HepG2 (cell line): ENCODE results near the gene CBLN3. TPM values are rescaled to one million over a fixed set of nuclear protein-coding genes. Genes with fewer than 3 reads are reported as not detected.

Source experiments
- ADNP ChIP-seq: sonication (generic); formaldehyde crosslinking; IDR thresholded peaks from 2 replicates; pipeline ENCODE4 v1.4.0; 2020; ENCODE audit warnings: missing genetic modification reagents
- AKAP8 ChIP-seq: sonication (generic); formaldehyde crosslinking; IDR thresholded peaks from 2 replicates; pipeline ENCODE4 v1.5.1; 2020; ENCODE audit warnings: mild to moderate bottlenecking, missing genetic modification reagents
- CREM ChIP-seq, 2 experiments: sonication (generic) in 1 of 2; formaldehyde crosslinking in 1 of 2; IDR thresholded peaks; 2 replicates each; pipeline versions ENCODE4 v1.4.0 to v1.6.1; 2016 to 2020; ENCODE audit warnings: antibody characterized with exemption in 1 of 2, mild to moderate bottlenecking in 1 of 2, missing genetic modification reagents in 1 of 2
- ELF3 ChIP-seq: IDR thresholded peaks from 2 replicates; pipeline ENCODE4 v1.6.1; 2016; ENCODE audit warnings: missing genetic modification reagents, missing compliant biosample characterization
- FOXC1 ChIP-seq: sonication (generic); formaldehyde crosslinking; IDR thresholded peaks from 2 replicates; pipeline ENCODE4 v1.8.0; 2022; ENCODE audit warnings: mild to moderate bottlenecking, missing genetic modification reagents, borderline replicate concordance
- FOXK1 ChIP-seq: sonication (generic); formaldehyde crosslinking; IDR thresholded peaks from 2 replicates; pipeline ENCODE4 v1.4.0; 2020; ENCODE audit warnings: low read depth, missing genetic modification reagents, borderline replicate concordance
- FOXK2 ChIP-seq: fragments of 450-650 bp; IDR thresholded peaks from 2 replicates; pipeline ENCODE4 v1.6.1; 2016
- GPN1 ChIP-seq: sonication (generic); formaldehyde crosslinking; IDR thresholded peaks from 2 replicates; pipeline ENCODE4 v1.5.1; 2020; ENCODE audit warnings: missing genetic modification reagents, borderline replicate concordance
- GZF1 ChIP-seq: sonication (generic); formaldehyde crosslinking; IDR thresholded peaks from 2 replicates; pipeline ENCODE4 v1.5.1; 2020; ENCODE audit warnings: mild to moderate bottlenecking, missing genetic modification reagents
- HMG20B ChIP-seq: conservative IDR thresholded peaks from 2 replicates; pipeline ENCODE4 v1.6.1; 2016; ENCODE audit warnings: missing genetic modification reagents, missing compliant biosample characterization
- KDM4B ChIP-seq: sonication (generic); formaldehyde crosslinking; IDR thresholded peaks from 2 replicates; pipeline ENCODE4 v1.4.0; 2020; ENCODE audit warnings: missing genetic modification reagents
- MBD4 ChIP-seq: IDR thresholded peaks from 2 replicates; pipeline ENCODE4 v1.6.1; 2012; ENCODE audit warnings: low read length, inconsistent platforms, borderline replicate concordance
- PITX1 ChIP-seq: sonication (generic); formaldehyde crosslinking; IDR thresholded peaks from 2 replicates; pipeline ENCODE4 v1.5.1; 2020; ENCODE audit warnings: mild to moderate bottlenecking, missing genetic modification reagents
- RNF2 ChIP-seq: fragments of 450-650 bp; conservative IDR thresholded peaks from 2 replicates; pipeline ENCODE4 v1.6.1; 2016; ENCODE audit warnings: low read depth
- SNAI1 ChIP-seq: sonication (generic); formaldehyde crosslinking; IDR thresholded peaks from 2 replicates; pipeline ENCODE4 v1.5.0; 2020; ENCODE audit warnings: mild to moderate bottlenecking, missing genetic modification reagents, borderline replicate concordance
- ZFP1 ChIP-seq: IDR thresholded peaks from 2 replicates; pipeline ENCODE4 v1.6.1; 2016
- ZNF230 ChIP-seq: sonication (generic); formaldehyde crosslinking; IDR thresholded peaks from 2 replicates; pipeline ENCODE4 v1.4.0; 2020; ENCODE audit warnings: mild to moderate bottlenecking, missing genetic modification reagents
- ZNF737 ChIP-seq: sonication (generic); formaldehyde crosslinking; IDR thresholded peaks from 2 replicates; pipeline ENCODE4 v1.5.0; 2020; ENCODE audit warnings: missing genetic modification reagents, mild to moderate bottlenecking, borderline replicate concordance
- ZNF75D ChIP-seq: sonication (generic); formaldehyde crosslinking; IDR thresholded peaks from 2 replicates; pipeline ENCODE4 v1.8.1; 2023; ENCODE audit warnings: missing genetic modification reagents, mild to moderate bottlenecking, borderline replicate concordance
- ZNF775 ChIP-seq: sonication (generic); formaldehyde crosslinking; IDR thresholded peaks from 2 replicates; pipeline ENCODE4 v1.4.0; 2020; ENCODE audit warnings: missing genetic modification reagents, mild to moderate bottlenecking, moderate library complexity, borderline replicate concordance
- ZNF776 ChIP-seq: sonication (generic); formaldehyde crosslinking; IDR thresholded peaks from 2 replicates; pipeline ENCODE4 v1.4.0; 2020; ENCODE audit warnings: mild to moderate bottlenecking, missing genetic modification reagents
- ZSCAN29 ChIP-seq: sonication (generic); formaldehyde crosslinking; conservative IDR thresholded peaks from 2 replicates; pipeline ENCODE4 v1.4.0; 2020; ENCODE audit warnings: mild to moderate bottlenecking, missing genetic modification reagents
- polyA plus RNA-seq, 8 experiments: library from polyadenylated mRNA; depleted of rRNA in 3 of 8; stranded (reverse) in 7 of 8; unstranded in 1 of 8; fragments of >200 nt; fragmentation: Illumina TruSeq in 4 of 8; extraction: Trizol in 4 of 8; gene quantifications; 2 replicates each; pipeline versions ENCODE4 v1.2.1 to v1.2.3, GENCODE V29; 2011 to 2016; ENCODE audit warnings: low read depth in 4 of 8, missing spikeins in 1 of 8, mixed read lengths in 1 of 8; ENCODE audit not compliant: insufficient read depth in 1 of 8
- total RNA-seq, 5 experiments: library from RNA; depleted of rRNA; stranded (reverse); fragments of >200 nt; fragmentation: Illumina TruSeq; extraction: Trizol; gene quantifications; 2 replicates each; pipeline ENCODE4 v1.2.3, GENCODE V29; 2016; ENCODE audit warnings: low read depth in 1 of 5
- TF ChIP-seq, protein P1 (sequence below): sonication (generic); formaldehyde crosslinking; IDR thresholded peaks from 2 replicates; pipeline ENCODE4 v1.4.0; 2020; ENCODE audit warnings: missing genetic modification reagents
- TF ChIP-seq, protein P2 (sequence below): sonication (generic); formaldehyde crosslinking; IDR thresholded peaks from 2 replicates; pipeline ENCODE4 v1.4.0; 2020; ENCODE audit warnings: missing genetic modification reagents
- TF ChIP-seq, protein P3 (sequence below): sonication (generic); formaldehyde crosslinking; IDR thresholded peaks from 2 replicates; pipeline ENCODE4 v1.4.0; 2020; ENCODE audit warnings: missing genetic modification reagents, mild to moderate bottlenecking, borderline replicate concordance
- TF ChIP-seq, protein P4 (sequence below): sonication (generic); formaldehyde crosslinking; IDR thresholded peaks from 2 replicates; pipeline ENCODE4 v1.4.0; 2020; ENCODE audit warnings: missing genetic modification reagents

Gene CBLN3
- total and polyA plus RNA-seq, 2 of the 13 experiments (the other 11 are each of a cell fraction or from before 2014, with no cell fraction given), result 0.66 to 0.98 TPM

DNA sequence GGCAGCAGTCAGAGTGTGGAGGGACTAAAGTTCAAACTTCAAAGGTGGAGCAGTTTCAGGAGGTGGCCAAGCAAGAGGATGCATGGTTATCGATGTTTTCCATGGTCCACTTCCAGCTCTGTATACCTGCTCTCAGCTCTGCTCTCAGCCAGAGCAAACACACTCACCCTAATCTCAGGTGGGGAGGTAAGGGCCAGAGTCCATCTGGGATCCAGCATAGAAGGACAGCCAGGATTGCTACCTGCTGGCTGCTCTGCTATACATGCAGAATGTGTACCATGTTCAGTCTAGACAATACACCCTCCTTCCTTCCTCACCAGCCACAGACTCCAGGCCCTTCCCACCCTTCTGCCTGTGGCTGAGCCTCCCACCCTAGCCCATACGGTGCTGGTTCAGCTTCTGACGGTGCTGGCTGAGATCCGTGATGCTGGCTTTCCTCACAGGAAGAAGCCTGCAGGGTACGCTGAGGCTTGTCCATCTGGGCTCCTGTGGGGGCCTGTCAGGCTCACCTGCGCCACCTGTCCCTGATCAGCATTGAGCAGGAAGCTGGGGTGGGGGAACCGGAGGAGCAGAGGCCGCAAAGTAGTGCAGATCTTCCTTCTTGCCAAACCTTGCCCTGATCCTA is 2.4 kb downstream of the CBLN3 start (continued):
- TF ChIP-seq, protein P1, sequence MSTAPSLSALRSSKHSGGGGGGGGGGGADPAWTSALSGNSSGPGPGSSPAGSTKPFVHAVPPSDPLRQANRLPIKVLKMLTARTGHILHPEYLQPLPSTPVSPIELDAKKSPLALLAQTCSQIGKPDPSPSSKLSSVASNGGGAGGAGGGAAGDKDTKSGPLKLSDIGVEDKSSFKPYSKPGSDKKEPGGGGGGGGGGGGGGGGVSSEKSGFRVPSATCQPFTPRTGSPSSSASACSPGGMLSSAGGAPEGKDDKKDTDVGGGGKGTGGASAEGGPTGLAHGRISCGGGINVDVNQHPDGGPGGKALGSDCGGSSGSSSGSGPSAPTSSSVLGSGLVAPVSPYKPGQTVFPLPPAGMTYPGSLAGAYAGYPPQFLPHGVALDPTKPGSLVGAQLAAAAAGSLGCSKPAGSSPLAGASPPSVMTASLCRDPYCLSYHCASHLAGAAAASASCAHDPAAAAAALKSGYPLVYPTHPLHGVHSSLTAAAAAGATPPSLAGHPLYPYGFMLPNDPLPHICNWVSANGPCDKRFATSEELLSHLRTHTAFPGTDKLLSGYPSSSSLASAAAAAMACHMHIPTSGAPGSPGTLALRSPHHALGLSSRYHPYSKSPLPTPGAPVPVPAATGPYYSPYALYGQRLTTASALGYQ, result no peak
- TF ChIP-seq, protein P2, sequence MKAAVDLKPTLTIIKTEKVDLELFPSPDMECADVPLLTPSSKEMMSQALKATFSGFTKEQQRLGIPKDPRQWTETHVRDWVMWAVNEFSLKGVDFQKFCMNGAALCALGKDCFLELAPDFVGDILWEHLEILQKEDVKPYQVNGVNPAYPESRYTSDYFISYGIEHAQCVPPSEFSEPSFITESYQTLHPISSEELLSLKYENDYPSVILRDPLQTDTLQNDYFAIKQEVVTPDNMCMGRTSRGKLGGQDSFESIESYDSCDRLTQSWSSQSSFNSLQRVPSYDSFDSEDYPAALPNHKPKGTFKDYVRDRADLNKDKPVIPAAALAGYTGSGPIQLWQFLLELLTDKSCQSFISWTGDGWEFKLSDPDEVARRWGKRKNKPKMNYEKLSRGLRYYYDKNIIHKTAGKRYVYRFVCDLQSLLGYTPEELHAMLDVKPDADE (CRISPR knock-in tag), result no peak
- TF ChIP-seq ADNP (CRISPR knock-in tag) (no peak), ZNF776 (CRISPR knock-in tag) (no peak), ZFP1 (0 out of 2 replicates have a peak, but pooled peaks have one; percentile 58), FOXC1 (no peak; the same call in 1 of the 2 replicates), PITX1 (CRISPR knock-in tag) (peak; percentile 96), HMG20B (CRISPR knock-in tag) (0 out of 2 replicates have a peak, but pooled peaks have one; percentile 18), CREM (IDR thresholded peaks at IDR 0.05) (no peak; the same call in 1 of the 2 replicates), CREM (CRISPR knock-in tag; IDR thresholded peaks at IDR 0.05) (no peak), SNAI1 (CRISPR knock-in tag) (0 out of 2 replicates have a peak, but pooled peaks have one; percentile 14), ZNF737 (CRISPR knock-in tag) (no peak), GPN1 (CRISPR knock-in tag) (no peak), ZNF75D (CRISPR knock-in tag) (no peak), KDM4B (no peak; the same call in 1 of the 2 replicates), GZF1 (CRISPR knock-in tag) (peak; percentile 87; the same call in 1 of the 2 replicates), ELF3 (peak; percentile 70), ZNF775 (CRISPR knock-in tag) (no peak), ZSCAN29 (CRISPR knock-in tag) (peak; percentile 84), FOXK1 (CRISPR knock-in tag) (0 out of 2 replicates have a peak, but pooled peaks have one; percentile 46), FOXK2 (no peak), ZNF230 (peak; percentile 59), MBD4 (no peak), AKAP8 (CRISPR knock-in tag) (no peak), RNF2 (no peak)
- TF ChIP-seq, protein P3, sequence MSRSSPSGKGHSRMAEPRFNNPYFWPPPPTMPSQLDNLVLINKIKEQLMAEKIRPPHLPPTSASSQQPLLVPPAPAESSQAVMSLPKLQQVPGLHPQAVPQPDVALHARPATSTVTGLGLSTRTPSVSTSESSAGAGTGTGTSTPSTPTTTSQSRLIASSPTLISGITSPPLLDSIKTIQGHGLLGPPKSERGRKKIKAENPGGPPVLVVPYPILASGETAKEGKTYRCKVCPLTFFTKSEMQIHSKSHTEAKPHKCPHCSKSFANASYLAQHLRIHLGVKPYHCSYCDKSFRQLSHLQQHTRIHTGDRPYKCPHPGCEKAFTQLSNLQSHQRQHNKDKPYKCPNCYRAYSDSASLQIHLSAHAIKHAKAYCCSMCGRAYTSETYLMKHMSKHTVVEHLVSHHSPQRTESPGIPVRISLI (CRISPR knock-in tag), result peak; percentile 40; the same call in 1 of the 2 replicates
- TF ChIP-seq, protein P4, sequence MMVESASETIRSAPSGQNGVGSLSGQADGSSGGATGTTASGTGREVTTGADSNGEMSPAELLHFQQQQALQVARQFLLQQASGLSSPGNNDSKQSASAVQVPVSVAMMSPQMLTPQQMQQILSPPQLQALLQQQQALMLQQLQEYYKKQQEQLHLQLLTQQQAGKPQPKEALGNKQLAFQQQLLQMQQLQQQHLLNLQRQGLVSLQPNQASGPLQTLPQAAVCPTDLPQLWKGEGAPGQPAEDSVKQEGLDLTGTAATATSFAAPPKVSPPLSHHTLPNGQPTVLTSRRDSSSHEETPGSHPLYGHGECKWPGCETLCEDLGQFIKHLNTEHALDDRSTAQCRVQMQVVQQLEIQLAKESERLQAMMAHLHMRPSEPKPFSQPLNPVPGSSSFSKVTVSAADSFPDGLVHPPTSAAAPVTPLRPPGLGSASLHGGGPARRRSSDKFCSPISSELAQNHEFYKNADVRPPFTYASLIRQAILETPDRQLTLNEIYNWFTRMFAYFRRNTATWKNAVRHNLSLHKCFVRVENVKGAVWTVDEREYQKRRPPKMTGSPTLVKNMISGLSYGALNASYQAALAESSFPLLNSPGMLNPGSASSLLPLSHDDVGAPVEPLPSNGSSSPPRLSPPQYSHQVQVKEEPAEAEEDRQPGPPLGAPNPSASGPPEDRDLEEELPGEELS (CRISPR knock-in tag), result peak; percentile 61
